HCT116 (cell line): Measurements from ENCODE around the gene SAMD10. TPM values are rescaled to one million over a fixed set of nuclear protein-coding genes. Genes with fewer than 3 reads are reported as not detected.

Experiments
- ATAC-seq: fragments of 200-7000 bp; cut with Tn5 transposase; 2 replicates; pipeline ENCODE4 v1.9.1; 2020; ENCODE audit warnings: mild to moderate bottlenecking, moderate library complexity
- BruUV-seq: library from RNA; stranded (reverse); fragments of 400-500 nt; replicated peaks from 2 replicates; lab custom pipeline; 2021; lab: Mats Ljungman, UMichigan
- CTCF ChIA-PET: fragments of 300-600 bp; sonication (Branson Sonifier 250); formaldehyde crosslinking; loops from one replicate; lab custom pipeline; 2021; ENCODE audit warnings: antibody characterized with exemption; lab: Charles Lee
- POLR2A ChIA-PET: fragments of 300-600, 350-600 bp; sonication (Branson Sonifier 250); formaldehyde crosslinking; loops from one replicate; lab custom pipeline; 2021; ENCODE audit warnings: antibody characterized with exemption; lab: Charles Lee
- RAD21 ChIA-PET, 2 experiments: fragments of 300-600 bp; sonication (Branson Sonifier 250); formaldehyde crosslinking; loops; one replicate each; lab custom pipeline; 2023; ENCODE audit warnings: low total read pairs in 2 of 2; ENCODE audit not compliant: uncharacterized antibody in 2 of 2, unreplicated experiment in 2 of 2, low non-redundant PET in 1 of 2; lab: Charles Lee
- DNase-seq: peaks from one replicate; pipeline ENCODE4 v3.0.0-alpha.2; 2010; ENCODE audit warnings: low read depth, low spot score
- H2AFZ ChIP-seq: fragments of 200-600 bp; shearing (Covaris generic), sonication (generic); 2 replicates; pipeline ENCODE4 v1.6.1; 2017; ENCODE audit warnings: low read depth, mixed run types, mixed read lengths, antibody characterized with exemption, low read length; ENCODE audit not compliant: poor library complexity, severe bottlenecking
- H3K27ac ChIP-seq: 2 replicates; pipeline ENCODE4 v1.5.1; 2012; ENCODE audit warnings: low read depth, low read length
- H3K27me3 ChIP-seq: fragments of 200-600 bp; sonication (generic); 2 replicates; pipeline ENCODE4 v1.6.1; 2016; ENCODE audit warnings: mixed run types, low read length, mixed read lengths; ENCODE audit not compliant: insufficient read depth
- H3K36me3 ChIP-seq, 2 experiments: fragments of 200-500 bp in 1 of 2; fragments of 200-600 bp in 1 of 2; sonication (Bioruptor generic) in 1 of 2; sonication (generic) in 1 of 2; 2 replicates each; pipeline versions ENCODE4 v1.5.1 to v1.6.1; 2014 to 2016; ENCODE audit warnings: low read length in 2 of 2, inconsistent platforms in 1 of 2, mixed read lengths in 1 of 2, mixed run types in 1 of 2; ENCODE audit not compliant: insufficient read depth in 2 of 2, control insufficient read depth in 1 of 2
- H3K4me1 ChIP-seq, 2 experiments: fragments of 200-600 bp in 1 of 2; sonication (generic) in 1 of 2; 2 replicates each; pipeline versions ENCODE4 v1.5.1 to v1.6.1; 2012 to 2017; ENCODE audit warnings: low read length in 2 of 2, inconsistent platforms in 1 of 2, mild to moderate bottlenecking in 1 of 2, mixed read lengths in 1 of 2, mixed run types in 1 of 2, moderate library complexity in 1 of 2; ENCODE audit not compliant: insufficient read depth in 2 of 2, control insufficient read depth in 1 of 2
- H3K4me2 ChIP-seq: fragments of 200-600 bp; sonication (generic); 2 replicates; pipeline ENCODE4 v1.6.1; 2017; ENCODE audit warnings: mixed run types, low read length, mixed read lengths
- H3K4me3 ChIP-seq, 2 experiments: fragments of 200-600 bp in 1 of 2; sonication (generic) in 1 of 2; replicated peaks in 1 of 2; 2 replicates each; pipeline ENCODE4 v1.5.1; 2011 to 2016; ENCODE audit warnings: low read length in 2 of 2, control low read depth in 1 of 2, low read depth in 1 of 2, mild to moderate bottlenecking in 1 of 2, mixed read lengths in 1 of 2, mixed run types in 1 of 2
- H3K79me2 ChIP-seq: fragments of 200-600 bp; sonication (generic); 2 replicates; pipeline ENCODE4 v1.6.1; 2017; ENCODE audit warnings: mild to moderate bottlenecking, mixed run types, low read length, moderate library complexity, mixed read lengths; ENCODE audit not compliant: insufficient read depth
- H3K9ac ChIP-seq: fragments of 200-600 bp; sonication (generic); 2 replicates; pipeline ENCODE4 v1.6.1; 2016; ENCODE audit warnings: low read length, mixed read lengths
- H3K9me2 ChIP-seq: fragments of 200-600 bp; sonication (generic), shearing (Covaris generic); 2 replicates; pipeline ENCODE4 v1.6.1; 2017; ENCODE audit warnings: mixed run types, mild to moderate bottlenecking, moderate library complexity; ENCODE audit not compliant: insufficient read depth
- H3K9me3 ChIP-seq, 2 experiments: fragments of 200-500 bp in 1 of 2; fragments of 200-600 bp in 1 of 2; sonication (Bioruptor generic) in 1 of 2; sonication (generic) in 1 of 2; 2 replicates each; pipeline ENCODE4 v1.6.1; 2014 to 2017; ENCODE audit warnings: low read length in 2 of 2, mixed read lengths in 2 of 2, inconsistent platforms in 1 of 2, low read depth in 1 of 2, mild to moderate bottlenecking in 1 of 2, mixed run types in 1 of 2, moderate library complexity in 1 of 2; ENCODE audit not compliant: control insufficient read depth in 1 of 2, insufficient read depth in 1 of 2
- H4K20me1 ChIP-seq: fragments of 200-600 bp; sonication (generic), shearing (Covaris generic); 2 replicates; pipeline ENCODE4 v1.6.1; 2017; ENCODE audit warnings: mixed run types, mild to moderate bottlenecking, moderate library complexity; ENCODE audit not compliant: insufficient read depth
- CBX3 ChIP-seq: IDR thresholded peaks from 2 replicates; pipeline ENCODE4 v1.6.1; 2012; ENCODE audit warnings: low read depth
- ELF1 ChIP-seq: IDR thresholded peaks from 2 replicates; pipeline ENCODE4 v1.6.1; 2012; ENCODE audit warnings: low read depth, borderline replicate concordance
- POLR2A ChIP-seq: IDR thresholded peaks from 2 replicates; pipeline ENCODE4 v1.7.0; 2011; ENCODE audit warnings: borderline replicate concordance; ENCODE audit not compliant: insufficient read depth, insufficient read length; ENCODE audit errors: extremely low read depth
- RAD21 ChIP-seq: IDR thresholded peaks from 2 replicates; pipeline ENCODE4 v1.6.1; 2012; ENCODE audit warnings: low read depth, mild to moderate bottlenecking
- SIN3A ChIP-seq: IDR thresholded peaks from 2 replicates; pipeline ENCODE4 v1.6.1; 2012; ENCODE audit warnings: low read depth
- ZFX ChIP-seq: fragments of 450-650 bp; IDR thresholded peaks from 2 replicates; pipeline ENCODE4 v1.6.1; 2017
- intact Hi-C: fragments of 100-400 bp; cut with micrococcal nuclease; formaldehyde crosslinking; loops from 2 replicates; pipeline ENCODE4 v1.10.0; 2022
- total RNA-seq: library from RNA; stranded (reverse); gene quantifications from one replicate; pipeline ENCODE4 v1.2.1, GENCODE V29; 2021; ENCODE audit not compliant: unreplicated experiment
- TF ChIP-seq, protein P1 (sequence below), 3 experiments: fragments of 200-600 bp in 1 of 3; sonication (generic) in 1 of 3; IDR thresholded peaks in 2 of 3; conservative IDR thresholded peaks in 1 of 3; 2 replicates each; pipeline ENCODE4 v1.5.1; 2012 to 2017; ENCODE audit warnings: low read depth in 2 of 3, low read length in 2 of 3, antibody characterized with exemption in 1 of 3, borderline replicate concordance in 1 of 3, control low read depth in 1 of 3, mild to moderate bottlenecking in 1 of 3, mixed read lengths in 1 of 3, mixed run types in 1 of 3, moderate library complexity in 1 of 3; ENCODE audit not compliant: insufficient read depth in 1 of 3
- TF ChIP-seq, protein P2 (sequence below): IDR thresholded peaks from 2 replicates; pipeline ENCODE4 v1.6.1; 2011; ENCODE audit warnings: mild to moderate bottlenecking, low read length, moderate library complexity; ENCODE audit not compliant: insufficient replicate concordance; ENCODE audit errors: extremely low read depth

Gene SAMD10
- total RNA-seq, 1 experiment from 2014 or later, result 4.2 TPM

DNA sequence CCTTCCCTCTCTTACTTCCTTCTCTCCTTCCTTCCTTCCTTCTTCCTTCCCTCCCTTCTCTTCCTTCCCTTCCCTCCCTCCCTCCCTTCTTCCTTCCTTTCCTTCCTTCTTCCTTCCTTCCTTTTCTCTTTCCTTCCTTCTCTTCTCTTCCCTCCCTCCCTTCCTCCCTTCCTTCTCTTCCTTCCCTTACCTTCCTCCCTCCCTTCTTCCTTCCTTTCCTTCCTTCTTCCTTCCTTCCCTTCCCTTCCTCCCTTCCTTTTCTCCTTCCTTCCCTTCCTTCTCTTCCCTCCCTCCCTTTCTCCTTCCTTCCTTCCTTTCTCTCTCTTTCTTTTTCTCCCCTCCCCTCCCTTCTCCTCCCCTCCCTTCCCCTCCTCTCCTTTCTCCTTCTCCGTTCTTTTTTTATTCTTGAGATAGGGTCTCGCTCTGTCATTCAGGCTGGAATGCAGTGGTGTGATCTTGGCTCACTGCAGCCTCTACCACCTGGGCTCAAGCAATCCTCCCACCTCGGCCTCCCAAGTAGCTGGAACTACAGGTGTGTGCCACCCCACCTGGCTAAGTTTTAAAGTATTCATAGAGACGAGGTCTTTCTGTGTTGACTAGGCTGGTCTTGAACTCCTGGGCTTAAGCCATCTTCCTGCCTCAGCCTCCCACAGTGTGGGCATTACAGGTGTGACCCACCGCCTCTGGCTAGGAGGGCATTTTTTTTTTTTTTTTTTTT lies 8.6 kb downstream of the SAMD10 start:
- Histone ChIP-seq H3K27me3 (no peaks in the 10 kb centered on the region), H3K9me2 (no peaks in the 10 kb centered on the region), H3K4me1 (peaks cover 21 to 37% of the 10 kb centered on the region in 2 experiments), H3K27ac (no peak overlapping the region), H3K79me2 (peaks cover 4% of the 10 kb centered on the region; the same call in 1 of the 2 replicates), H3K4me3 (no peak overlapping the region), H3K9me3 (no peaks in the 10 kb centered on the region), H4K20me1 (no peaks in the 10 kb centered on the region), H3K36me3 (0 out of 4 replicates have a peak, but pooled peaks cover 0 to 5% of the 10 kb centered on the region in 2 experiments), H2AFZ (no peak overlapping the region), H3K9ac (no peak overlapping the region), H3K4me2 (no peak overlapping the region)
- TF ChIP-seq ELF1, result no peak
- TF ChIP-seq SIN3A, result no peak
- TF ChIP-seq, protein P1, sequence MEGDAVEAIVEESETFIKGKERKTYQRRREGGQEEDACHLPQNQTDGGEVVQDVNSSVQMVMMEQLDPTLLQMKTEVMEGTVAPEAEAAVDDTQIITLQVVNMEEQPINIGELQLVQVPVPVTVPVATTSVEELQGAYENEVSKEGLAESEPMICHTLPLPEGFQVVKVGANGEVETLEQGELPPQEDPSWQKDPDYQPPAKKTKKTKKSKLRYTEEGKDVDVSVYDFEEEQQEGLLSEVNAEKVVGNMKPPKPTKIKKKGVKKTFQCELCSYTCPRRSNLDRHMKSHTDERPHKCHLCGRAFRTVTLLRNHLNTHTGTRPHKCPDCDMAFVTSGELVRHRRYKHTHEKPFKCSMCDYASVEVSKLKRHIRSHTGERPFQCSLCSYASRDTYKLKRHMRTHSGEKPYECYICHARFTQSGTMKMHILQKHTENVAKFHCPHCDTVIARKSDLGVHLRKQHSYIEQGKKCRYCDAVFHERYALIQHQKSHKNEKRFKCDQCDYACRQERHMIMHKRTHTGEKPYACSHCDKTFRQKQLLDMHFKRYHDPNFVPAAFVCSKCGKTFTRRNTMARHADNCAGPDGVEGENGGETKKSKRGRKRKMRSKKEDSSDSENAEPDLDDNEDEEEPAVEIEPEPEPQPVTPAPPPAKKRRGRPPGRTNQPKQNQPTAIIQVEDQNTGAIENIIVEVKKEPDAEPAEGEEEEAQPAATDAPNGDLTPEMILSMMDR (IDR thresholded peaks at IDR 0.05 in 2 of 3, conservative IDR thresholded peaks at IDR 0.05 in 1 of 3; ENCODE audit: borderline replicate concordance in 1 of 3, insufficient read depth in 1 of 3, low read depth in 2 of 3, low read length in 2 of 3), result no peak
- no peak for TF ChIP-seq CBX3
- no peak for TF ChIP-seq ZFX
- no peak for TF ChIP-seq POLR2A
- TF ChIP-seq RAD21, result no peak
- TF ChIP-seq, protein P2, sequence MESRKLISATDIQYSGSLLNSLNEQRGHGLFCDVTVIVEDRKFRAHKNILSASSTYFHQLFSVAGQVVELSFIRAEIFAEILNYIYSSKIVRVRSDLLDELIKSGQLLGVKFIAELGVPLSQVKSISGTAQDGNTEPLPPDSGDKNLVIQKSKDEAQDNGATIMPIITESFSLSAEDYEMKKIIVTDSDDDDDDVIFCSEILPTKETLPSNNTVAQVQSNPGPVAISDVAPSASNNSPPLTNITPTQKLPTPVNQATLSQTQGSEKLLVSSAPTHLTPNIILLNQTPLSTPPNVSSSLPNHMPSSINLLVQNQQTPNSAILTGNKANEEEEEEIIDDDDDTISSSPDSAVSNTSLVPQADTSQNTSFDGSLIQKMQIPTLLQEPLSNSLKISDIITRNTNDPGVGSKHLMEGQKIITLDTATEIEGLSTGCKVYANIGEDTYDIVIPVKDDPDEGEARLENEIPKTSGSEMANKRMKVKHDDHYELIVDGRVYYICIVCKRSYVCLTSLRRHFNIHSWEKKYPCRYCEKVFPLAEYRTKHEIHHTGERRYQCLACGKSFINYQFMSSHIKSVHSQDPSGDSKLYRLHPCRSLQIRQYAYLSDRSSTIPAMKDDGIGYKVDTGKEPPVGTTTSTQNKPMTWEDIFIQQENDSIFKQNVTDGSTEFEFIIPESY, result no peak
- DNase-seq, result no peak
- intact Hi-C loops, result loop anchor here (10.0 kb wide), 2 partner anchors 106 to 186 kb away; partner anchors contain the start of genes ABHD16B and TPD52L2
- ChIA-PET POLR2A (no interaction called here), CTCF (interaction anchor here (1.4 kb wide), 1 partner anchor 433 kb away, joined by 4 read pairs; no protein-coding TSS in a partner anchor), RAD21 (interaction anchor here in 1 of 2 experiments (0.6 kb wide), 1 partner anchor 433 kb away, joined by 7 read pairs; no protein-coding TSS in a partner anchor)
- no peak for ATAC-seq
- BruUV-seq, result no TSS peak
